Naive B cell (primary cell): ENCODE data around the gene BRI3BP. TPM values are rescaled to one million over a fixed set of nuclear protein-coding genes. Genes with fewer than 3 reads are reported as not detected.

Source experiments
- ATAC-seq, 2 donors: fragments of 150-1000 bp; cut with Tn5 transposase; 2 replicates each; pipeline ENCODE4 v1.10.0; 2021; ENCODE audit warnings: low read depth in 2 of 2, mild to moderate bottlenecking in 2 of 2, moderate library complexity in 2 of 2
- DNase-seq: peaks from one replicate; pipeline ENCODE4 v3.0.0; 2022
- H3K27ac Mint-ChIP-seq, 6 donors: one replicate each; pipeline ENCODE4 v1.8.0; 2020 to 2022; ENCODE audit warnings: mild to moderate bottlenecking in 6 of 6, mixed read lengths in 6 of 6, moderate library complexity in 5 of 6, inconsistent platforms in 2 of 6
- H3K27me3 Mint-ChIP-seq, 3 donors: one replicate each; pipeline ENCODE4 v1.8.0; 2021 to 2022; ENCODE audit warnings: mixed read lengths in 3 of 3, mild to moderate bottlenecking in 1 of 3
- H3K36me3 Mint-ChIP-seq, 2 donors: one replicate each; pipeline ENCODE4 v1.8.0; 2020 to 2022; ENCODE audit warnings: mixed read lengths in 2 of 2, inconsistent platforms in 1 of 2, mild to moderate bottlenecking in 1 of 2
- H3K4me1 Mint-ChIP-seq, 3 donors: one replicate each; pipeline ENCODE4 v1.8.0; 2020 to 2022; ENCODE audit warnings: mixed read lengths in 3 of 3, inconsistent platforms in 1 of 3, mild to moderate bottlenecking in 1 of 3, moderate library complexity in 1 of 3
- H3K4me3 Mint-ChIP-seq, 8 donors: one replicate each; pipeline ENCODE4 v1.8.0; 2020 to 2022; ENCODE audit warnings: mild to moderate bottlenecking in 8 of 8, mixed read lengths in 8 of 8, moderate library complexity in 8 of 8, inconsistent platforms in 2 of 8
- H3K9me3 Mint-ChIP-seq, 7 donors: one replicate each; pipeline ENCODE4 v1.8.0; 2020 to 2022; ENCODE audit warnings: mixed read lengths in 7 of 7, mild to moderate bottlenecking in 5 of 7, inconsistent platforms in 2 of 7, moderate library complexity in 1 of 7
- polyA plus RNA-seq, 6 donors: library from polyadenylated mRNA; unstranded; fragments of 300-500 nt; fragmentation: Illumina TruSeq; gene quantifications; one replicate each; pipeline ENCODE4 v1.2.3, GENCODE V29; 2021; ENCODE audit warnings: low read depth in 6 of 6

Gene BRI3BP
- polyA plus RNA-seq, 6 donors from 2014 or later: 4.0 to 12.1 (median 9.2) TPM

- peak overlapping the region; percentile 84 to 96 (median 90) for H3K4me3 Mint-ChIP-seq
- H3K27ac Mint-ChIP-seq: peak overlapping the region; percentile 67 to 94 (median 86)
- peaks cover 46 to 62% (median 51%) of the 10 kb centered on the region in 3 donors for H3K4me1 Mint-ChIP-seq
- ATAC-seq (peak; percentile 55 to 57), DNase-seq (peak; percentile 79)
- no peaks in the 10 kb centered on the region for H3K27me3 Mint-ChIP-seq
- H3K9me3 Mint-ChIP-seq: no peaks in the 10 kb centered on the region
- no peaks in the 10 kb centered on the region for H3K36me3 Mint-ChIP-seq
These were observed 395 bp upstream of the BRI3BP start for GRCh38 chr12:124992874-124993625.

- peak overlapping the region; percentile 93 to 98 (median 96) for H3K4me3 Mint-ChIP-seq
- DNase-seq (peak; percentile 75), ATAC-seq (peak; percentile 40 to 43)
- no peaks in the 10 kb centered on the region for H3K36me3 Mint-ChIP-seq
- no peaks in the 10 kb centered on the region for H3K27me3 Mint-ChIP-seq
- peak overlapping the region; percentile 83 to 96 (median 92) for H3K27ac Mint-ChIP-seq
- H3K9me3 Mint-ChIP-seq: no peaks in the 10 kb centered on the region
- peaks cover 39 to 56% (median 41%) of the 10 kb centered on the region in 3 donors for H3K4me1 Mint-ChIP-seq
These were observed 1.1 kb downstream of the BRI3BP start for GRCh38 chr12:124994437-124994975.

GRCh38 chr12:124995200-124995961 is 1.9 kb downstream of the BRI3BP start:
- Mint-ChIP-seq H3K9me3 (no peaks in the 10 kb centered on the region), H3K27me3 (no peaks in the 10 kb centered on the region), H3K4me3 (peak overlapping the region; percentile 93 to 98 (median 96)), H3K4me1 (peaks cover 40 to 53% (median 41%) of the 10 kb centered on the region in 3 donors), H3K36me3 (no peaks in the 10 kb centered on the region), H3K27ac (peak overlapping the region; percentile 82 to 96 (median 90))
- DNase-seq: peak; percentile 23
- no peak for ATAC-seq

- no peaks in the 10 kb centered on the region for H3K27me3 Mint-ChIP-seq
- peaks cover 0 to 5% of the 10 kb centered on the region in 2 donors for H3K36me3 Mint-ChIP-seq
- peak overlapping the region in 1 of 6 donors; percentile 51 for H3K27ac Mint-ChIP-seq
- ATAC-seq: no peak
- H3K4me1 Mint-ChIP-seq: peaks cover 43 to 54% (median 51%) of the 10 kb centered on the region in 3 donors
- DNase-seq: no peak
- no peaks in the 10 kb centered on the region for H3K9me3 Mint-ChIP-seq
- H3K4me3 Mint-ChIP-seq: peak overlapping the region in 1 of 8 donors; percentile 53
These were observed 5.3 kb downstream of the BRI3BP start for GRCh38 chr12:124998705-124999104.

GRCh38 chr12:125001636-125002035 is 8.2 kb downstream of the BRI3BP start:
- H3K36me3 Mint-ChIP-seq: peaks cover 0 to 5% of the 10 kb centered on the region in 2 donors
- DNase-seq (no peak), ATAC-seq (no peak)
- H3K27ac Mint-ChIP-seq: peak overlapping the region in 2 of 6 donors; percentile 6 to 54
- no peaks in the 10 kb centered on the region for H3K27me3 Mint-ChIP-seq
- peaks cover 25 to 41% (median 31%) of the 10 kb centered on the region in 3 donors for H3K4me1 Mint-ChIP-seq
- H3K9me3 Mint-ChIP-seq: no peaks in the 10 kb centered on the region
- no peak overlapping the region for H3K4me3 Mint-ChIP-seq

GRCh38 chr12:125003021-125003420 is 9.6 kb downstream of the BRI3BP start:
- peak overlapping the region in 2 of 6 donors; percentile 28 to 75 for H3K27ac Mint-ChIP-seq
- no peak for ATAC-seq
- no peaks in the 10 kb centered on the region for H3K27me3 Mint-ChIP-seq
- no peak for DNase-seq
- no peaks in the 10 kb centered on the region for H3K9me3 Mint-ChIP-seq
- peaks cover 25 to 43% (median 35%) of the 10 kb centered on the region in 3 donors for H3K4me1 Mint-ChIP-seq
- H3K36me3 Mint-ChIP-seq: peaks cover 0 to 5% of the 10 kb centered on the region in 2 donors
- H3K4me3 Mint-ChIP-seq: peak overlapping the region in 1 of 8 donors; percentile 52

GRCh38 chr12:125004621-125005020 is 11.2 kb downstream of the BRI3BP start:
- ATAC-seq: no peak
- Mint-ChIP-seq H3K4me3 (peak overlapping the region in 2 of 8 donors; percentile 5 to 52), H3K27ac (peak overlapping the region in 2 of 6 donors; percentile 69 to 79), H3K27me3 (no peaks in the 10 kb centered on the region), H3K36me3 (peaks cover 0 to 5% of the 10 kb centered on the region in 2 donors), H3K4me1 (peaks cover 21 to 43% (median 30%) of the 10 kb centered on the region in 3 donors), H3K9me3 (no peaks in the 10 kb centered on the region)
- DNase-seq: no peak

GRCh38 chr12:125005652-125006051 is 12.2 kb downstream of the BRI3BP start:
- no peaks in the 10 kb centered on the region for H3K9me3 Mint-ChIP-seq
- peak overlapping the region in 1 of 6 donors; percentile 64 for H3K27ac Mint-ChIP-seq
- peaks cover 0 to 5% of the 10 kb centered on the region in 2 donors for H3K36me3 Mint-ChIP-seq
- peaks cover 21 to 39% (median 30%) of the 10 kb centered on the region in 3 donors for H3K4me1 Mint-ChIP-seq
- DNase-seq (no peak), ATAC-seq (no peak)
- H3K4me3 Mint-ChIP-seq: no peak overlapping the region
- H3K27me3 Mint-ChIP-seq: no peaks in the 10 kb centered on the region

- Mint-ChIP-seq H3K27me3 (no peaks in the 10 kb centered on the region), H3K4me1 (peaks cover 21 to 38% (median 30%) of the 10 kb centered on the region in 3 donors), H3K4me3 (no peak overlapping the region), H3K9me3 (no peaks in the 10 kb centered on the region), H3K27ac (no peak overlapping the region), H3K36me3 (peaks cover 0 to 5% of the 10 kb centered on the region in 2 donors)
- no peak for ATAC-seq
- no peak for DNase-seq
These were observed 12.9 kb downstream of the BRI3BP start for GRCh38 chr12:125006365-125006764.

GRCh38 chr12:125013816-125014442 is 20.5 kb downstream of the BRI3BP start:
- H3K27me3 Mint-ChIP-seq: no peaks in the 10 kb centered on the region
- no peak overlapping the region for H3K4me3 Mint-ChIP-seq
- peaks cover 4 to 12% (median 10%) of the 10 kb centered on the region in 3 donors for H3K4me1 Mint-ChIP-seq
- no peak for DNase-seq
- H3K9me3 Mint-ChIP-seq: no peaks in the 10 kb centered on the region
- H3K36me3 Mint-ChIP-seq: peaks cover 13 to 25% of the 10 kb centered on the region in 2 donors
- H3K27ac Mint-ChIP-seq: no peak overlapping the region
- no peak for ATAC-seq

- H3K36me3 Mint-ChIP-seq: peaks cover 13 to 25% of the 10 kb centered on the region in 2 donors
- H3K9me3 Mint-ChIP-seq: no peaks in the 10 kb centered on the region
- no peak overlapping the region for H3K27ac Mint-ChIP-seq
- H3K27me3 Mint-ChIP-seq: no peaks in the 10 kb centered on the region
- ATAC-seq (no peak), DNase-seq (no peak)
- H3K4me3 Mint-ChIP-seq: no peak overlapping the region
- peaks cover 4 to 12% (median 10%) of the 10 kb centered on the region in 3 donors for H3K4me1 Mint-ChIP-seq
These were observed 21.1 kb downstream of the BRI3BP start for GRCh38 chr12:125014526-125014925.

GRCh38 chr12:125015680-125016310 is 22.4 kb downstream of the BRI3BP start:
- Mint-ChIP-seq H3K36me3 (peaks cover 13 to 25% of the 10 kb centered on the region in 2 donors), H3K4me1 (peaks cover 4 to 12% (median 10%) of the 10 kb centered on the region in 3 donors), H3K27me3 (no peaks in the 10 kb centered on the region)

More at GRCh38 chr12:125015680-125016310, 22.4 kb downstream of the BRI3BP start:
- Mint-ChIP-seq H3K9me3 (no peaks in the 10 kb centered on the region), H3K4me3 (no peak overlapping the region), H3K27ac (peak overlapping the region in 2 of 6 donors; percentile 44 to 46)
- ATAC-seq: no peak
- DNase-seq: no peak
